ENCODE data around the gene RTN4RL1.
"Not testable (repeated sequence)": the region's sequence is repeated elsewhere in the genome, so short reads cannot be mapped to it uniquely, and the experiment has no call there.

Gene RTN4RL1

GRCh38 chr17:1999557-2000251 is 25.4 kb downstream of the RTN4RL1 start:
- peak; percentile 53 for DNase-seq

DNA sequence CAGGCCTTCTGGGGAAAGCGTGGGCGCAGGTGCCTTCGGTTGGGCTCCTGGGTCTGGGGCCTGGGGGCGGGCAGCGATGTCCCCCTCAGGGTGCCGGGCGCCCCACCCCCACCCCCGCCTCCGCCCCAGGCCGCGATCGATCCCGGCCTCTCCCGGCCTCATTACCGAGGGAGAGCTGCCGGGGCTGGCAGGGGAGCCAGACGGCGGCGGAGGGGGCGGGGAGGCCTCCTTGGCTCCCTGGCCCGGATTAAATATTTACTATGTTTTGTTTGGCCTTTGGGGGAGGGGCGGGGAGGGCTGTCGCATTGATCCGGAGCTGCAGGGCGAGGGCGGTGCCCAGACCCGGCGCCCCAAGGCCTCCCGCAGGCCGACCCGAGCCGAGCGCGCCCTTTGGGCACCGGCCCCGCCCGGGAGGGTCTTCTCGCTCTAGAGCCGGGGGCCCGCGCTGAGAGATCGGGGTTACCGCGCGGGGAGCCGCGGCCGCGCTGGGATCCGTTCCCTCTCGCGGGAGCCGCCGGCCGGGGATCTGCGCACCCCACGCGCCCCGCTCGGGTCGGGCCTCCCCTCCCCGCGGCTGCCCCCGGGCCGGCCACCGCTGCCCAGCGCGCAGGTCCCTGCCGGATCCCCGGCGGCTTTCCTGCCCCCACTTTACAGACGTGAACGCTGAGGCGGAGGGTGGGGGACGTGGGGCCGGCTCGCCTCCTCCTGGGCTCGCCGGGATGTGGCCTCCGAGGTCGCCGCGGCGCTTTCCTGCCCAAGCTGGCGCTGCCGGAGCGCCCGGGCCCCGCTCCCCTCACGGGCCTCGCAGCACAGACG is 27.0 kb downstream of the RTN4RL1 start:
- no peak for DNase-seq

- DNase-seq: no peak
Observed at GRCh38 chr17:1997289-1997926, 27.7 kb downstream of the RTN4RL1 start.

GRCh38 chr17:1996800-1997288 is 28.3 kb downstream of the RTN4RL1 start:
- DNase-seq: no peak

DNA sequence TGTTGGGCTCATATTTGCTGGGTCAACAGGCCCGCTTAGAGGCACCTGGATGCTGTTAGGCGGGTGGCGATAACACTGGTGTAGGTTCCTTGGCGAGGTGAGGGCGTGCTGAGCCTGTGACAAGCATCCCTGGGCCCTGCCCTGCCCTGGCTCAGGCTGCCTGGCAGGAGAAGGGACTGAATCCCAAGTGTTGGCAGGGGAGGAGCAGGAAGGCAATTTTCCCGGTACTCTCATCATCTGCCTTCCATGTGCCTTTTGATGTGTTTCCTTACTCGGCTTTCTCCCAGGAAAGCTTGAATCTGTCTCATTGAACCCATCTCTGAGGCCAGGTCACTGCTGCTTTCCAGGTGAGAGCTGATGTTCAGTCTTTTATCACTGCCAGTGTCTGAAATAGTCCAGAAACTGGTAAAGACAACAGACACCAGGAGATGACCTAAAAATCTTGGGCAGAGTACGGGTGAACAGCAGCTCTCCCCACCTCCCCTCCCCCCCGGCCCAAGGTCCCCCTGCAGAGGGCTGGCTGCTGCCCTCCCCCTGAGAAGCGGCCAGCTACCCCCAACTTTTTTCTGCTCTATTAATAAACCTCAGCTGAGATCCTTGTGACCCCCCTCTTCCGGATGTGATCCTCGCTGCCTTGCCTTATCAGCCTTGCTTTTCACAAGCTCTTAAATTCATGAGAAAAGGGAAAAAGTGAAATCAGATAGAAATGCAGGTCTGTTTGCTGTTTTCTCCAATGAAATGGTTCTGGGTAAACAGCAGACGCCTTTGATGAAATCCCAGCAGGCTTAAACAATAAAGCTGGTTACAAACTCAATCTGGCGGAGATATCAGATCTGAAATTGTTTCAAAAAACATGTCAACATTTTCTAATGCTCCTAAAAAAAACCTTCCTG is 29.0 kb downstream of the RTN4RL1 start:
- DNase-seq: no peak

GRCh38 chr17:1995321-1995892 is 29.7 kb downstream of the RTN4RL1 start:
- DNase-seq: no peak

GRCh38 chr17:1994707-1995106 is 30.4 kb downstream of the RTN4RL1 start:
- no peak for DNase-seq

DNA sequence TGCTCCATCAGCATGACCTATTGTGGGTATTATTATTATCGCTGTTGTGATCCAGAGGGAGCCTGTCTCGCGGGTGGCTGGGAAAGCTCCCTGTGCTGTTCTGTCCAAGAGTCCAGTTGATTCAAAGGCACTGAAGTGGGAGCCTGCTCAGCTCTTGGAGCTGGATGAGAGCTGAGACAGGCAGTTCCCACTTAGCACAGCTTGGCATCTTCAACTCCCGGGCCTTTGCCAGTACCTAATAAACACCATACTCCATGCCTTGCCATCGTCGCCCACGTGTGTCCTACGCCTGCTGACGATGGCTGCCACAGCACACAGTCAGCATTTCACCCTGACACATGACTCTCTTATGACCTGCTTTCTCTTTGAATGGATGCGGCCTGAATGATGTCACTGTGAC is 32.6 kb downstream of the RTN4RL1 start:
- DNase-seq: no peak

DNA sequence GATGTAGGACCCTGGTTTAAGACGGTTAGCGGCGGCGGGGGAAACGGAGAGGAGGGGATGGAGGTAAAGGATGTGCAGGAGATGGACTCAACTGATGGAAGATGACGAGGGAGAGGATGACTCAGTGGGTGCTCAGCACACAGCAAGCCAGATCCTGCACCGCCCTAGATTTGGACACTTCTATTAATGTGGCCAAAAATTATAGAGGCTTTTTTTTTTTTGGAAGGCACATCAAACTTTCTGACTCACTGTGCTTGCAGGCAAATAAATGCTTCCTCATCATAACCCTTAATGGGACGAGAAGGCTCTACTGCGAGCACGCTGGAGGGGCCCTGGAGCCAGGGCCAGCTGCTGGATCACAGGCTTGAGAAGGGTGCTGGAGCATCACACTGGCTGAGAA is 36.0 kb downstream of the RTN4RL1 start:
- no peak for DNase-seq

- no peak for DNase-seq
Observed at GRCh38 chr17:1986783-1987451, 38.2 kb downstream of the RTN4RL1 start.

DNA sequence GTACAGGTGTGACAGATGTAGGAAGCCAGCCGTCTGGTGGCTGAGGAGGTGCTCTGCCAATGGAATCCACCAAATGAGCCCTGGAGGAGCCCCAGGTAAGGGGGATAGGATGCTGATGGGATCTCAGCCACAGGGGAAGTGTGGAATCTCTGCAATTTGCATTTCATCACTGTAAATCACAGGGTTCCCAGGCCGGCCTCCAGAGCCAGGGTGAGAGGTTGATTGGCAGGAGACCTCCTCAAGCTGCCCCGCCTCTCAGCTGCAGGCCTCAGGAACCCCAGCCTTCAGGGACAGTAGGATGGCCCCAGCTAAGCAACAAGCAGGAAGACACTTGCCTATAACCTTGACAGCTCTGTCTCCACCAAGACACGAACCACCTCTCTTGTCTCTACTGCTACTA is 39.4 kb downstream of the RTN4RL1 start:
- no peak for DNase-seq

DNA sequence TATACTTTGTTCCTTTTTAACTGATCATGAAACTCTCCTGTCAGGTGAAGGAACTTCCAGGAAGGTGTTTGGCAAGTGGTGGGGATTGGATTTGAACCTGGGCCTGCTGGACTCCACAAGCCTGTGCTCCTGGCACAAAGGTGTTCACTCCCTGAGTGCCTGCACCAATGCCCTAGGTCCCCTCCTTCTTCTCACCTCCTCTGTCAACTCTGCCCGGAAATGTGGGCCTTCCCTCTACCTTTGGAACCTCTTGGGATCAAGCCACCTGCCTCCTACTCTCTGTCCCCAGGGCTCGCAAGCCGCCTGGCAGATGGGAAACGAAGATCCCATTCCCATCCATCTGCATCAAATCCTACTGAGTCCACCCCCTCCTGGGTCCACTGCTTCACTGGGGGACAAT is 40.0 kb downstream of the RTN4RL1 start:
- DNase-seq: no peak

GRCh38 chr17:1982793-1983366 is 42.3 kb downstream of the RTN4RL1 start:
- DNase-seq: not testable (repeated sequence)

DNA sequence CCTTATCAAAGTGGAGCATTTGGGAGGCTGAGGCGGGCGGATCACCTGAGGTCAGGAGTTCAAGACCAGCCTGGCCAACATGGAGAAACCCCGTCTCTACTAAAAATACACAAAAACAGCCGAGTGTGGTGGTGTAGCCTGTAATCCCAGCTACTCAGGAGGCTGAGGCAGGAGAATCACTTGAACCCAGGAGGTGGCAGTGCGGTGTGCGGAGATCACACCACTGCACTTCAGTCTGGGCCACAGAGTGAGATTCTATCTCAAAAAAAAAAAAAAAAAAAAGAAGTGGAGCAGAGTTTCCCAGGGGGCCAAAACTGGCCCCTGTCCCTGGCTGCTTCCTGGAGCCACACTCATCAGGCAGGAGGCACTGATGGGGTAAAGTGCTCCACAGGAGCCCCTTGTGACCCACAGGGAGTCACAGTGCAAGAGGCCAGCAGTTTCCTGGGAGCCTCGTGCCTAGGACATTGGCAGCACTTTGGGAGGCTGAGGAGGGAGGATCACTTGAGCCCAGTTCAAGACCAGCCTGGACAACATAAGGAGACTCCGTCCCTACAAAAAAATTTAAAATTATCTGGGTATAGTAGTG is 44.4 kb downstream of the RTN4RL1 start:
- no peak for DNase-seq

DNA sequence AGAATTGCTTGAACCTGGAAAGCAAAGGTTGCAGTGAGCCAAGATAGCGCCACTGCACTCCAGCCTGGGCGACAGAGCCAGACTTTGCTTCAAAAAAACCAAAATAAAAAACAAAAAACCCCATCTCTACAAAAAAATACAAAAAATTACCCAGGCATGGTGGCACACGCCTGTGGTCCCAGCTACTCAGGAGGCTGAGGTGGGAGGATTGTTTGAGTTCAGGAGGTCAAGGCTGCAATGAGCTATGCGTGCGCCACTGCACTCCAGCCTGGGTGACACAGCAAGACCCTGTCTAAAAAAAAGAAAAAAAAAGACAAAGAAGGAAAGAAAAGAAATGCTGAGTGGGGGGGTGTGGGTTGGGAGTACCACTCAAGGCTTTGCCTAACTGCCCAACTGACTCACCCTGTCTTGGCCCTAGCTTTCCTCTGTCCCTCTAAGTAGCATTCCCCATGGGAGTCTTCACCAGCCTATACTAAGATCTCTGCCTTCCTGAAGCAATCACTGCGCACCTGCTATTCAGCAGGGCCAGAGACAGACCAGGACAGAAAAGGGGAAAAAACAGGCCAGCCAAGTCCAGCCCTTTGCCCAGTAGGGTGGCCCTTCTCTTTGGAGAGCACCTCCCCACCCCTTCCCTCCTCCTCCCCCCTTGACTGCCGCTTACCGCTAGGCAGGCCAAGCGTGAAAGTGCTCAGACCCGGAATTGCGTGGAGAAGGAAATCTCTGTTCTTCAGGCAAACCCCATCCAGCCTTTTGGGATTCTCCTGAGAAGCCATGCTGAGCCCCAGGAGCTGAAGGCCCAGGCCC is 45.8 kb downstream of the RTN4RL1 start:
- no peak for DNase-seq

- no peak for DNase-seq
Observed at GRCh38 chr17:1978396-1978949, 46.7 kb downstream of the RTN4RL1 start.

DNA sequence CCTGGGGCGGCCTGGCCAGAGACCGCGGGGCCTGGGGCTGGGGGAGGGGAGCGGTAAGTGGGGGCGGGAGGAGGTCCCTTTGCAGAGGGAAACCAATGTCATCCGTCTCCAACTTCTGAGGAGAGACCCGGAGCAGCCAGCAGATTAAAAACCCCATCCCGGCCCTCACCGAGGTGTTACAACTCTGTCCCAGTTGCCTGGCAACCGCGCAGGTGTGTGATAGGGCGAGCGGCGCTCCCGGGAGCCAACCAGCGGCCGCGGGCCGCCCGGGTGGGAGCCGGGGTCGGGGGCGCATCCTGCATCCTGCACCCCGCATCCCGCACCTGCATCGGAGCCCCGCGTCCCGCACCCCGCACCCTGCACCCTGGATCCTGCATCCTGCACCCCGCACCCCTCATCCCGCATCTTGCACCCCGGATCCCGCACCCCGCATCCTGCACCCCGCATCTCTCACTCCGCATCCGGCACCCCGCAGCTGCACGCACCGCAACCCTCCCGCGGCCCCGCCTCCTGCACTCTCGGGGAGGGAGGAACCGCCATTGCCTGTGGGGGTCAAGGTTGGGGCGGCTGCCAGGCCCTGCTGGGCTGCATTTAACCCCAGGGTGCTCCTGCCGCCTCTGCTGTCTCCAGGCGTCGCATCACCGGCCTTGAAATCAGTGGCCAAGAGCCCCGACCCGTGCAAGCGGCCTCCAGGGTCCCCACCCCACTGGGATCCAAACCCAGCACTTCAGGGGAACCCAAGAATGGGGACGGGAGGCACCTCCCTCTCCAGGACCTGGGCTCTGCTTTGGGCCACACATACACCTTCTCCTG is 47.3 kb downstream of the RTN4RL1 start:
- no peak for DNase-seq

GRCh38 chr17:1976683-1977064 is 48.5 kb downstream of the RTN4RL1 start:
- no peak for DNase-seq
